ENCODE data around the gene HEXIM2.
"Not testable (repeated sequence)": the region's sequence is repeated elsewhere in the genome, so short reads cannot be mapped to it uniquely, and the experiment has no call there.

The HEXIM2 gene

DNA sequence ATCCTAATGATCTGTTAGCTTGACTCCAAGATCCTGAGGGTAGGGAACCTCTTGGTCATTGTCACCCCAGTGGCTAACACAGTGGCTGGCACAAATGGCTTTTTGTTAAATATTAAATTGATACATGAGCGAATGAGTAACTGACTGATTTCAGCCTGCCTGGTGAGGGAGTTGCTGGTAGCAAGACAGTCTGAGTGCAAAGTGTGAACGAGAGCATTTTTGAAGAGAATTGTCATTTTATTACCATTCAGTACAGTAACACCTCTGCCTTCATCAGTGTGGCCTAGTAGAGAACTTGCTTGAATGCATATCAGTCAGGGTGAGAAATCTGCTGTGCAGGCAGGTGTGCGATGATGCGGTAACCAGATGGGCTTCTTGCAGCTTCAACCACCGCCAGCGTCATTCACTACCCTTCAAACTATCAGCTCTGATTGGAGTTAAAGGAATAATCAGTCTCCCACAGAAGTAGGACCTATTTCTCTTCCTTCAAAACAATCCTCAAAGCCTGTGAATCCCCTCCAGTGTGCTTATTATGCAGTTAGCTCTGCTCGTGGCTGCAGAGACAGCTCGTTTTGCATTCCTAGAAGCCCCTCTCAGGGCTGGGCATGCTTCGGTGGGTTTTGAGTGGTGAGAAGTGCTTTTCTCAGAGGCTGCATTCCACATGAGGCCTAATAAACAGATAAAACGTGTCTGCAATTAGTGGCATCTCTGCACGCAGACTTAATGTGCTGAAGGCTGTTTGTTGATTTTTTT, 29.0 kb downstream of the HEXIM2 start:
- TF ChIP-seq, protein P1, sequence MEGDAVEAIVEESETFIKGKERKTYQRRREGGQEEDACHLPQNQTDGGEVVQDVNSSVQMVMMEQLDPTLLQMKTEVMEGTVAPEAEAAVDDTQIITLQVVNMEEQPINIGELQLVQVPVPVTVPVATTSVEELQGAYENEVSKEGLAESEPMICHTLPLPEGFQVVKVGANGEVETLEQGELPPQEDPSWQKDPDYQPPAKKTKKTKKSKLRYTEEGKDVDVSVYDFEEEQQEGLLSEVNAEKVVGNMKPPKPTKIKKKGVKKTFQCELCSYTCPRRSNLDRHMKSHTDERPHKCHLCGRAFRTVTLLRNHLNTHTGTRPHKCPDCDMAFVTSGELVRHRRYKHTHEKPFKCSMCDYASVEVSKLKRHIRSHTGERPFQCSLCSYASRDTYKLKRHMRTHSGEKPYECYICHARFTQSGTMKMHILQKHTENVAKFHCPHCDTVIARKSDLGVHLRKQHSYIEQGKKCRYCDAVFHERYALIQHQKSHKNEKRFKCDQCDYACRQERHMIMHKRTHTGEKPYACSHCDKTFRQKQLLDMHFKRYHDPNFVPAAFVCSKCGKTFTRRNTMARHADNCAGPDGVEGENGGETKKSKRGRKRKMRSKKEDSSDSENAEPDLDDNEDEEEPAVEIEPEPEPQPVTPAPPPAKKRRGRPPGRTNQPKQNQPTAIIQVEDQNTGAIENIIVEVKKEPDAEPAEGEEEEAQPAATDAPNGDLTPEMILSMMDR (IDR thresholded peaks at IDR 0.05; ENCODE audit: low read depth, low read length, missing control alignments) = no peak
- no peak for DNase-seq (ENCODE audit: low read depth)
- no peak overlapping the region for H3K4me3 ChIP-seq (ENCODE audit: low read depth, low read length)

DNA sequence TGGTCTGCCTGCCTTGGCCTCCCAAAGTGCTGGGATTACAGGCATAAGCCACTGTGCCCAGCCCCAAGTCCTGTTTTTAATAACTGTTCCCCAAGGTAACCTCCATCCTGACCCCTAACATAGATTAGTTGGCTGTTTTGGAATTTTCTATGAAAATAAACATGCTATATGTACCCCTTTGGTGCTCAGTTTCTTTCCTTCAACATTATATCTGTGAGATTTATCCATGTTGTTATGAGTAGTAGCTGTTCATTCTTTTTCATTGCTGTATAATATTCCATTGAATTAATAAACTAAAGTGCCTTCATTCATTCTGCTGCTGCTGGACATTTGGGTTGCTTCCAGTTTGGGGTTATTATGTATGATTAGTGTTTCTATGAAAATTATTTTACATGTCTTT, 33.7 kb downstream of the HEXIM2 start:
- TF ChIP-seq, protein P1 (IDR thresholded peaks at IDR 0.05; ENCODE audit: low read depth, low read length, missing control alignments) = no peak
- DNase-seq (ENCODE audit: low read depth) = no peak
- no peak overlapping the region for H3K4me3 ChIP-seq (ENCODE audit: low read depth, low read length)

DNA sequence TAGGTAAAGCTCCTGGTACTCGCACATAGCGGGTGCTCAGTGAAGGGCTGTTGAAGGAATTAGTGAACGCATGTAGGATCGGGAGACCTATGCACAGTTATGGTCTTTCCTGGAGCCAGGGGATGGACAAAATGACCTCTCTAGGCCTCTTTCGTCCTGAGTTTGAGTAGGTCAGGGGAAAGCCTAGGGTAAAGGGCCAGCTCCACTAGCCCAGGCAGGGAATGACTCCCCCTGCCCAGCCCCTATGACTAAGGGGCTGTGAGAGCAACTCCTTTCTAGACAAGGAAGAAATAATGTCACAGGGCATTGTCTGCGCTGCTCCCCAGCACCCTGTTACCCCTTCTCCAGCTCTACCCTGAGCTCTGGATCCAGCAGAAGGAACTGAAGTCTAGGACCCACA, 35.4 kb downstream of the HEXIM2 start:
- H3K4me3 ChIP-seq (ENCODE audit: low read depth, low read length) = no peak overlapping the region
- TF ChIP-seq, protein P1 (IDR thresholded peaks at IDR 0.05; ENCODE audit: low read depth, low read length, missing control alignments) = no peak
- no peak for DNase-seq (ENCODE audit: low read depth)

DNA sequence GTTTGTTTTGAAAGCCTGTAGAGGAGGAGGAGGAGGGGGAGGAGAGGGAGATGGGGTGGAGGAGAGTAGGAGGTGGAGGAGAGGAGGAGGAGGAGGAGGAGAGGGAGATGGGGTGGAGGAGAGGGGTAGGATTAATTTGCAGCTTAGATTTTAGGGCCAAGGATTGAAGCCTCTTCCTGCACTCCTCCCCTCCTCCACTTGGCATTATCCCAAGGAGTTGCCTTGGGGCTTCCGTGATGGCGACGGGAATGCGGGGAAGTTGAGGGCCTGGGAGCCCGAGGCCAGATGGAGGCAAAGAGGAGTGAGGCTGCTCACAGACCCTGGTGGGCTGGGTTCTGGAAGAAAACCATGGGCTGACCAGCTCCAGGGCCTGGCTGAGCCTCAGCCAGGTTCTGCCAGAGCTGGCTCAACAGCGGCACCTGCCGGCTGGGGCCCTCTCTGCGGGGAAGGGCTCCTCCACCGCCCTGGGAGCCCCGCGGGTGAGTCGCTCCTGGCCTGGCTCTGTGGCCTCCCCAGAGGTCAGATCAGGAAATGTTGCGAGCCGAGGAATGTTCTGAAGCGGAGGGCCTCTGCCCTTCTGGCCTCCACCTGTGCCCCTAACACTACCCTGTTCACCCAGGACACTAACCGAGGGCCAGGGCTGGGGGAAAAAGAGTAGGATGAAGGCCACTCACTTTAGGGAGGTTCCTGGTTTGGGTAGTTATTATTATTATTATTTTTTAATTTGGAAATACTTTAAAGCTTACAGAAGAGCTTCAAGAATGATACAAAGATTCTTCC, 36.1 kb downstream of the HEXIM2 start:
- no peak overlapping the region for H3K4me3 ChIP-seq (ENCODE audit: low read depth, low read length)
- no peak for DNase-seq (ENCODE audit: low read depth)
- TF ChIP-seq, protein P1 (IDR thresholded peaks at IDR 0.05; ENCODE audit: low read depth, low read length, missing control alignments) = peak; percentile 99

DNA sequence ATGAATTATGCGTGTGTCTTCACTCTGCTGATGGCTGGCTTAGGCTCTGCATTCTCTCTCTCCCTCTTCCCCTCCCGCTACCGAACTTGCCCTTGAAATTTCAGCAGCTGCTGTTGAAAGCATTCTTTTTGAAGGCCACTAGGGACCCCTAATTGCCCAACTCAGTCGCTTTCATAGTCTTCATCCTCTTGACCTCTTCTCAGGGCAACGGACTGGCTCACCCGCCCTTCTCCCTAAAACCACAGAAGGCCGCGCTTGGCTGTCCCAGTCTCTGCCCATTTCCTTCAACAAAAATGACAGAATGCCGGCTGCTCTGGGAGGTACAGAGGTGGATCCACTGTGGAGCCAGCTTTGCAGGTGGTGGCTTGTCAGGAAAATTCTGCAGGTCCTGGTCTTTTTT, 39.0 kb downstream of the HEXIM2 start:
- H3K4me3 ChIP-seq (ENCODE audit: low read depth, low read length) = no peak overlapping the region
- DNase-seq (ENCODE audit: low read depth) = no peak
- TF ChIP-seq, protein P1 (IDR thresholded peaks at IDR 0.05; ENCODE audit: low read depth, low read length, missing control alignments) = no peak

DNA sequence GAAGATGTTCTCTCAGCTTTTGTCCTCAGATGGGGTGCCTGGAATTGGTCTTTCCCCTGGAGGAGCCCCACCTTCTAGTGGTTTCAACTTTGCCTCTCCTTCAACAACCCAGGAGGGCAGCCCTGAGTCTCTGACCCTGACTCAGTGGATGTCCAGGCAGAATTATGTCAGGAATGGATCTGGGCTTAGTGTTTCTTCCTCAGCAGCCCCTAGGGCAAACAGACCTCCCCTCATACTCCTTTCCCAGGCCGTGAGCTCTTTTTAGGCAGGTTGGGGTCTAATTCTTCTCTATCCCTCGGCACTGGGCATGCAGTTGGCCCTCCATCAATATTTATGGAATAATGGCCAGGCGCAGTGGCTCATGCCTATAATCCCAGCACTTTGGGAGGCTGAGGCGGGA, 39.8 kb downstream of the HEXIM2 start:
- TF ChIP-seq, protein P1 (IDR thresholded peaks at IDR 0.05; ENCODE audit: low read depth, low read length, missing control alignments) = no peak
- H3K4me3 ChIP-seq (ENCODE audit: low read depth, low read length) = no peak overlapping the region
- no peak for DNase-seq (ENCODE audit: low read depth)

DNA sequence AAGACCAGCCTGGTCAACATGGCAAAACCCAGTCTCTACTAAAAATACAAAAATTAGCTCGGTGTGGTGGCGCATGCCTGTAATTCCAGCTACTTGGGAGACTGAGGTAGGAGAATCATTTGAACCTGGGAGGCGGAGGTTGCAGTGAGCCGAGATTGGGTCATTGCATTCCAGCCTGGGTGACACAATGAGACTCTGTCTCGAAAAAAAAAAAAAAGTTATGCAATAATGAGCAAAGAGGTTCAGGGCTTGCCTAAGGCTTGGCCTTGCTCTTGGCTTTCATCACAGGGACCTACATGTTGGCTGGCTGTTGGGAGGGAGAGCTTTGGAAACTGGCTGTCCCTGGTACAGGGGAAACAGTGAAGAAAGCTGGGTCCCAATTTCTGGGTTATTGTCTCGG, 40.2 kb downstream of the HEXIM2 start:
- H3K4me3 ChIP-seq (ENCODE audit: low read depth, low read length); DNase-seq (ENCODE audit: low read depth): not testable (repeated sequence)
